Measurements from ENCODE around the gene MGMT.

GRCh38 chr10:129580010-129580409, 113.0 kb downstream of the MGMT start:
- TF ChIP-seq CTCF (conservative IDR thresholded peaks at IDR 0.05; ENCODE audit: low read depth, low read length) (no peak), RCOR1 (IDR thresholded peaks at IDR 0.05; ENCODE audit: insufficient replicate concordance, low read length) (no peak), ELK1 (IDR thresholded peaks at IDR 0.05; ENCODE audit: borderline replicate concordance, low read depth, low read length) (no peak), POLR2A (IDR thresholded peaks at IDR 0.05; ENCODE audit: low read depth, low read length) (no peak), MAFK (IDR thresholded peaks at IDR 0.05; ENCODE audit: low read depth, low read length) (no peak), CEBPB (IDR thresholded peaks at IDR 0.05; ENCODE audit: low read depth, low read length) (no peak), RAD21 (IDR thresholded peaks at IDR 0.05; ENCODE audit: low read length) (no peak), CHD1 (IDR thresholded peaks at IDR 0.05; ENCODE audit: low read depth, low read length) (no peak), MAZ (IDR thresholded peaks at IDR 0.05; ENCODE audit: borderline replicate concordance, low read depth, low read length) (no peak), SMC3 (IDR thresholded peaks at IDR 0.05; ENCODE audit: low read depth, low read length) (no peak), RFX5 (IDR thresholded peaks at IDR 0.05; ENCODE audit: low read depth, low read length) (no peak), MXI1 (IDR thresholded peaks at IDR 0.05; ENCODE audit: borderline replicate concordance, low read depth, low read length) (no peak)

Measured in IMR-90 (cell line).